Ramos (cell line): ENCODE results near the gene SLC9C2.
"Not testable (repeated sequence)": the region's sequence is repeated elsewhere in the genome, so short reads cannot be mapped to it uniquely, and the experiment has no call there.

Experiments used
- in situ Hi-C: fragments of 300-500 bp; cut with MboI; formaldehyde crosslinking; loops from one replicate; pipeline ENCODE4 v1.14.3; 2022; ENCODE audit warnings: low sequenced_read_pairs; ENCODE audit not compliant: unreplicated experiment

The SLC9C2 gene

GRCh38 chr1:173489149-173489600, 113.7 kb downstream of the SLC9C2 start:
- in situ Hi-C loops, result no loop called here

- in situ Hi-C loops, result no loop called here
Observed at GRCh38 chr1:173488001-173488400, 114.9 kb downstream of the SLC9C2 start.

GRCh38 chr1:173485401-173485800, 117.5 kb downstream of the SLC9C2 start:
- in situ Hi-C loops, result no loop called here

- in situ Hi-C loops, result no loop called here
Observed at GRCh38 chr1:173484276-173484675, 118.6 kb downstream of the SLC9C2 start.

DNA sequence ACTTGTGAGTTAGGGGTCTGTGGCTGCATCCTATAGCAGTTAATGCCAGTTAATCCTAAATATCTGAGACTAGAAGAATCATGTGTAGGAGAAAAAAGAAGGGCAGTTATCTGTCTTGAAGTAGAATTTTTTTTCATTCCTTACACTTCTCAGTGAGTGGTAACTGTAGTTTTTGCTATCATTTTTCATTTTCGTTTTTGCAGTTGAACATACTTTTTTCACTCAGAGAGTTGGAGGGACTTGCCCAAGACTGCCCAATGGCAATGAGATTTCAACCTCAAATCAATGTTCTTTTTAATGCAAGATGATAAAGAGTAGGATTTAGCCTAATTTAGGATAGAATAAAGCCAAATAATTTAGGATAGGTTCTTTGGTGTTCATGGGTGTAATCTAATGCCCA, 120.2 kb downstream of the SLC9C2 start:
- in situ Hi-C loops, result no loop called here

DNA sequence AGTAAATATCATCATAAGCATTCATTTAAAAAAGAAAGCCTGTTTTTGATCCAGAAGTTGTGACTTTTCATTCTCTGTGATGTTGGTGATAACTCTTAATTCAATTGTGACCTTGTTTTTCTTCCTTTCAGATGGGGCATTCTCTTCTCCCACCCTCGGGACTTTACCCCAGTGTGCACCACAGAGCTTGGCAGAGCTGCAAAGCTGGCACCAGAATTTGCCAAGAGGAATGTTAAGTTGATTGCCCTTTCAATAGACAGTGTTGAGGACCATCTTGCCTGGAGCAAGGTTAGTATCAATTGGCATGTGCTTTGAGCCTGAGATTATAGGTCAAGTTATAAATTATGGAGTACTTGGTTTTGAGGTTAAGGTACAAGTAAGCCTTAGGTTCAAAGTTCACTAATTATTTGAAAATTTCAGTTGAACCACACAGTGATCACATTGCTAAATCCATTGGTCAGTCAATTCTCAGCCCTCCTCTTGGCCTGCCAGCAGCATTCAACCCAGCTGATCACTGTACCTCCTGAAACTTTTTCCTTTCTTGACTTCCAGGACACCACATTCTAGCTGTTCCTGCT, 121.6 kb downstream of the SLC9C2 start:
- in situ Hi-C loops, result no loop called here

- in situ Hi-C loops, result no loop called here
Observed at GRCh38 chr1:173479649-173480048, 123.2 kb downstream of the SLC9C2 start.

DNA sequence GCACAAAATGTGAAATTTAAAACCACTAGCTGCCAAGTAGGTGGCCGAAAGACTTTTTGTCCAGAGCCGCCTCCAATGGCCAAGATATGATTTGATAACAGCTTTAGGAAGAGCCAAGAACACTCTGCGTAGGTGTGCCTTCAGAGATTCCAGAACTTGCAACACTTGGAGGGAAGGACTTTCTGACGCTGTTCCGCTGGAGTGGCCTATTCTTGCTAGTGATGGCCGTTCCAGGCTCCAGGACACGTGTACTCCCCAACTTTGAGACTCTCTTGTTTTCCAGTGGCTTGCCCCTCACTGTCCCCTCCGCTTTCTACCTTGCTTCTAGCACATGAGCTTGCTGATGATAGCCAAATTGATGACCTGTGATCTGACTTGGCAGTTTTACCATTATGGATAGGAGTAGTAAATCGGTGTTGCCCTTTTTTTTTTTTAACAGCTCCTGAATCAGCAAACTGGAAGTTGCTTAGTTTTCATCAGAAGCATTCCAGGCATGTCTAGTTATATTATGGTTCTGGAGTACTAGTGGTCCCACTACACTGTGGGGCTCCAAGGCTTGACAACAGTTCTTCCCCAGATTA, 124.7 kb downstream of the SLC9C2 start:
- in situ Hi-C loops, result no loop called here

- in situ Hi-C loops, result no loop called here
Observed at GRCh38 chr1:173477286-173478093, 125.4 kb downstream of the SLC9C2 start, which contains the start of gene PRDX6. TSS of gene PRDX6 (plus strand) at chr1:173477335. CDS start at chr1:173477398, 63 bp downstream.

DNA sequence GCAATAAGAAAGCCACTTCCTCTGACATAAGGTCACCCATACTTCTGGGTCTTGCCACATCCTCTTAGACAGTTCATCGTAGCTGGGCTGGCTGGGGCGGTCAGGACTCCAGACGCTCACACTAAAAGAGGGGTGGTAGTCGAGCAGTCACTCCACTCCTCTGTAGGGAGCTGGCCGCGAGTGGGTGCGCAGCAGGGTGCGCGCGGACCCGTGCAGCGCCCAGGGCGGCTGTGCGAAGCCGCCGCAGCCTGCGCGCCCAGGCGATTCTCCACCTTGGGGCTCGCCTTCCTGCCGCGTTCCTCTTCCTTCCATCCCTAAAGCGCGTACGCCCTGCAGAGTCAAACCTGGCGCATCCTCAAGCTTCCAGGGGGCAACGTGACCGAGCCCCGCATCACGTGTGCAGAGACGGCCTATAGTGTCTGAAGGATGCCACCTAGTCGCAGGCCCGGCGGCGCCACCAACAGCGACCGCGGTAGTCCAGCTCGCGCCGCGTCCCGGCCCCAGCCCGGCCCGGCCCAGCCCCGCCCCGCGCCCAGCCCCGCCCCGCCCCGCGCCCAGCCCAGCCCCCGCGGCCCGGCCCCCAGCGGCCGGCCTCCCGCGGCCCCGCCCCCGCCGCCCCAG, 126.1 kb downstream of the SLC9C2 start:
- in situ Hi-C loops, result no loop called here

DNA sequence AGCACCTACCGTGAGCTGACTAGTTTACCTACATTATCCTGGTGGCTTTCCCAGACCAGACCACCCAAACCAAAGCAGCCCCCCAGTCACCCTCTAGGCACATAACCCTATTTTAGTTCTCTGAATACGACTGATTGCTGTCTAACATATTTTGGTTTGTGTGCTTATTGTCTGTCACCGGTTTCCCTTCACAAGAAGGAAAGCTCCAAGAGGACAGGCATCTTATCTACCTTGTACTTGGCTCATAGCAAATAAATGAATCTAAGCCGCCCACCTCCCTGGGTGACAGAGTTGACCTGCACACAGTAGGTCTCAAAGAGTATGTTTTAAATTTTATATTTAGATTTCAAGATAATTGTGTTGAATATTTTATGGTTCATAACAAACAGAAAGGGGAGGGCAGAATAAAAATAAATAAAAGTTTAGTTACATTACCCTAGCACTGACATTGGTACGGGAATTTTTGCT, 126.6 kb downstream of the SLC9C2 start:
- in situ Hi-C loops, result no loop called here

DNA sequence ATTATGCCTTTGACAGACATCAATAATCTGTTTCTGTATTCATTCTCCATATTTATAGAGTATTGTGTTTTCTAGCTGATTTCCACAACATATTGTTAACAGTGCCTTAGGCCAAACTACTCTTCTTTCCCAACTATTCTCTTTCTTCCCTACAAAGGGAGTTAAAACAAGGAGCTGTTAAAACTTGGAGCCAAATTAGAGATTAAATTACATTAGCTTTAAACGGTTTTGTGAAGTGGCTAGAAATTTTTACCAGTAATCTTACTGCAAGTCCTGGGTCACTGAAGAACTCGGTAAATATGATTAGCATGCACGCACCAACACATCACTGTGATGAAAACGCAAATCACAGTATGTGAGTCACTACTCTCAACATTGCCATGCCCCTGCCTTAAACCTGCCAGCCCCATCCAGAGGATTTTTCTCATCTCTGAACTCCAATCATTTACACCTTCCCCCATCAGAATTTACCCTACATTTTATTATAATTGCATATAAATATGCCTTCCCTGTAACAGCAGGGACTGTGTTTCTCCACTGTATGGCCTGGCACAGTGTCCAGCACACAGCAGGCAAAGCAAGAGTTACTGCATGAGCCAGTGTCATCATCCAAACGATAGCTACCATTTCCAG, 127.2 kb downstream of the SLC9C2 start:
- in situ Hi-C loops, result no loop called here

- in situ Hi-C loops, result not testable (repeated sequence)
Observed at GRCh38 chr1:173474780-173475421, 128.0 kb downstream of the SLC9C2 start.

DNA sequence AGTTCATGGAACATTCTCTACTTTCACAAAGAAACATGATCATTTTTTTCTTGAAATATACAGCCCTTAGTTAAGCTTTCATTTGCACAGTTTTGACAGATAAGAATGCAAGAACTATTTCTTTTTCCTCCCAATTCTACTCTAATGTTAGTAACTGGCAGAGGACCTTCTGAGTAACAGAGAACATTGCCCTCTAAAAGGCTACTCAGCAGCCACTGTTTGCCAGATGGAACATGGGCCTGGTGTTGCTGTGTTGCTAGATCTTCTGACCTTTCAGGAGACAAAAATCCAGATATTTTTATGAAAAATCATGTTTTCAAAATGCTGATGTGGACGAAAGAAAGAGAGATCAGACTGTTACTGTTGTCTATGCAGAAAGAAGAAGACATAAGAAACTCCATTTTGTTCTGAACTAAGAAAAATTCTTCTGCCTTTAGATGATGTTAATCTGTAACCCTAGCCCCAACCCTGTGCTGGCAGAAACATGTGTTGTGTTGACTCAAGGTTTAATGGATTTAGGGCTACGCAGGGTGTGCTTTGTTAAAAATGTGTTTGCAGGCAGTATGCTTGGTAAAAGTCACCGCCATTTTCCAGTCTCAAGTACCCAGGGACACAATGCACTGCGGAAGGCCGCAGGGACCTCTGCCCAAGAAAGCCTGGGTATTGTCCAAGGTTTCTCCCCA, 128.6 kb downstream of the SLC9C2 start:
- in situ Hi-C loops, result no loop called here

DNA sequence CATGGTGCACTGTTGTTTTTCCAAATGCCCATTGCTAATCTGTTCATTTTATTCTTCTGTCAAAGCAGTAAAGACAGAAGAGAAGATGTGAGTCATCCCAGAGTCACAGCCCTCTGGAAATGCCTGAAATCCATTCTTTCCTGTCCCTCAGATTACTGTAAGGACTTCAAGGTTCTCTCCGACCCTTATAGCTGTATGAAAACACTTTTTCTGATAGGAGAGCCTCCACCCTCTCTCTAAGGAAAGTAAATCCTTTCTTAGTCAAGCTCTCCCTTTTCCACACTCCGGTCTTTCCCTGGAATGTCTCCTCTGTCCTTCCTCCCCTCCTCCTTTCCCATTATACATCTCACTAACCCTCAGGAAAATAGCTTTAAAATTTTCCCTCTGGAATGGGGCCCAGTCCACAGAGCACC, 129.3 kb downstream of the SLC9C2 start:
- in situ Hi-C loops, result no loop called here

DNA sequence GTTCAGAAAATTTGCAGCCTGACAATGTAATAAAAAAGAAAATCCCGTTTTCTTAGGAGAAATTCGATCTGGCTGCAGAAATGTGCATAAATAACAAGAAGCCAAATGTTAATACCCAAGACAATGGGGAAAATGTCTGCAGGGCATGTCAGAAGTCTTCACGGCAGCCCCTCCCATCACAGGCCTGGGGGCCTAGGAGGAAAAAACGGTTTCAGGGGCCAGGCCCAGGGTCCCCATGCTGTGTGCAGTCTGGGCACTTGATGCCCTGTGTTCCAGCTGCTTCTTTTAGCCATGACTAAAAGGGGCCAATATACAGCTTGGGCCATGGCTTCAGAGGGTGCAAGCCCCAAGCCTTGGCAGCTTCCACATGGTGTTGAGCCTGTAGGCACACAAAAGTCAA, 132.3 kb downstream of the SLC9C2 start:
- in situ Hi-C loops, result no loop called here

DNA sequence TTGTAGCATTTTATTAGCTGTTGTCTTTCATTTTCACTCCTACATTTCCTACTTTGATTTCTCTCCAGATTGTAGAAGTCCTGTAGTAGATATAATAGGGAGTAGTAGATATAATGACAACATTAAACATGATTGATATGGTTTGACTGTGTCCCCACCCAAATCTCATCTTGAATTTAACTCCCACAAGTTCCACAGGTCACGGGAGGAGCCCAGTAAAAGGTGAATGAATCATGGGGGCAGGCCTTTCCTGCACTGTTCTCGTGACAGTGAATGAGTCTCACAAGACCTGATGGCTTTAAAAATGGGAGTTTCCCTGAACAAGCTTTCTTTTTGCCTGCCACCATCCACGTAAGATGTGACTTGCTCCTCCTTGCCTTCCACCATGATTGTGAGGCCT, 133.2 kb downstream of the SLC9C2 start:
- in situ Hi-C loops, result no loop called here

- in situ Hi-C loops, result no loop called here
Observed at GRCh38 chr1:173467426-173467825, 135.4 kb downstream of the SLC9C2 start.

GRCh38 chr1:173464185-173464584, 138.7 kb downstream of the SLC9C2 start:
- in situ Hi-C loops, result not testable (repeated sequence)
